K562 (cell line): Measurements from ENCODE around the gene GATA5. TPM values are rescaled to one million over a fixed set of nuclear protein-coding genes. Genes with fewer than 3 reads are reported as not detected.
A peak's percentile ranks its signal among the peaks of the same experiment; 100 is the strongest.

Source experiments
- AFF4 ChIP-seq: sonication (generic); formaldehyde crosslinking; IDR thresholded peaks from 2 replicates; pipeline ENCODE4 v1.8.0; 2023; ENCODE audit warnings: mild to moderate bottlenecking, missing genetic modification reagents
- CBX1 ChIP-seq: sonication (generic); IDR thresholded peaks from 2 replicates; pipeline ENCODE4 v1.6.1; 2016; ENCODE audit warnings: antibody characterized with exemption, low read depth, mild to moderate bottlenecking
- CSDE1 ChIP-seq, 2 experiments: fragments of 450-650 bp; IDR thresholded peaks; 2 replicates each; pipeline ENCODE4 v1.6.1; 2016; ENCODE audit warnings: mild to moderate bottlenecking in 1 of 2
- E2F8 ChIP-seq: fragments of 450-650 bp; IDR thresholded peaks from 2 replicates; pipeline ENCODE4 v1.7.1; 2018; ENCODE audit warnings: mild to moderate bottlenecking, low read depth; ENCODE audit not compliant: partially characterized antibody
- ELF2 ChIP-seq: fragments of 250-450 bp; sonication (Bioruptor Pico); IDR thresholded peaks from 2 replicates; pipeline ENCODE4 v1.5.0; 2021; ENCODE audit warnings: mild to moderate bottlenecking
- FOXM1 ChIP-seq, 2 experiments: fragments of 450-650 bp in 1 of 2; sonication (generic) in 1 of 2; formaldehyde crosslinking in 1 of 2; IDR thresholded peaks; 2 replicates each; pipeline versions ENCODE4 v1.6.1 to v1.9.0; 2017 to 2022; ENCODE audit warnings: low read depth in 2 of 2, mild to moderate bottlenecking in 2 of 2, missing genetic modification reagents in 1 of 2, moderate library complexity in 1 of 2
- MYC ChIP-seq, 2 experiments: fragments of 250-450 bp in 1 of 2; sonication (Bioruptor Pico) in 1 of 2; IDR thresholded peaks; 2 replicates each; pipeline versions ENCODE4 v1.5.1 to v1.6.1; 2012 to 2021; ENCODE audit warnings: low read depth in 2 of 2, borderline replicate concordance in 1 of 2, improper control_type of control experiment in 1 of 2, low read length in 1 of 2, mild to moderate bottlenecking in 1 of 2, moderate library complexity in 1 of 2
- NRF1 ChIP-seq, 2 experiments: fragments of 450-650 bp; IDR thresholded peaks in 1 of 2; conservative IDR thresholded peaks in 1 of 2; 2 replicates each; pipeline ENCODE4 v1.6.1; 2014; ENCODE audit warnings: mild to moderate bottlenecking in 2 of 2
- PHTF2 ChIP-seq: fragments of 250-450 bp; sonication (Bioruptor Pico); IDR thresholded peaks from 2 replicates; pipeline ENCODE4 v1.5.0; 2021; ENCODE audit warnings: mild to moderate bottlenecking
- POLR2AphosphoS5 ChIP-seq: IDR thresholded peaks from 2 replicates; pipeline ENCODE4 v1.6.1; 2011; ENCODE audit warnings: mild to moderate bottlenecking, low read depth, low read length, moderate library complexity; ENCODE audit not compliant: control insufficient read depth, insufficient read depth
- PTTG1 ChIP-seq: fragments of 450-650 bp; IDR thresholded peaks from 2 replicates; pipeline ENCODE4 v1.6.1; 2016; ENCODE audit warnings: low read depth, mild to moderate bottlenecking, missing genetic modification characterization, missing compliant biosample characterization
- RBM25 ChIP-seq: fragments of 200-400 bp; formaldehyde crosslinking; IDR thresholded peaks from 2 replicates; pipeline ENCODE4 v1.6.1; 2018; ENCODE audit warnings: low read length, low read depth, moderate library complexity; ENCODE audit not compliant: severe bottlenecking
- ZNF143 ChIP-seq: sonication (generic); formaldehyde crosslinking; IDR thresholded peaks from 2 replicates; pipeline ENCODE4 v1.9.0; 2022; ENCODE audit warnings: mild to moderate bottlenecking, missing genetic modification reagents
- ZNF175 ChIP-seq: fragments of 200-800 bp; sonication (Bioruptor generic); IDR thresholded peaks from 2 replicates; pipeline ENCODE4 v1.6.1; 2016; ENCODE audit warnings: low read depth, mild to moderate bottlenecking, missing genetic modification characterization, missing compliant biosample characterization
- polyA plus RNA-seq, 8 experiments: library from polyadenylated mRNA; depleted of rRNA in 4 of 8; stranded (reverse) in 5 of 8; unstranded in 3 of 8; fragments of >200 nt; fragmentation: Nextera tagmentation in 2 of 8; fragmentation: Illumina TruSeq in 1 of 8; extraction: Ambion mirVana in 2 of 8; extraction: Trizol in 1 of 8; gene quantifications; 2 replicates each; pipeline versions ENCODE4 v1.2.1 to v1.2.3, GENCODE V29; 2011 to 2014; ENCODE audit warnings: inconsistent platforms in 1 of 8, missing spikeins in 1 of 8
- total RNA-seq, 7 experiments: library from RNA; depleted of rRNA in 6 of 7; stranded (reverse); fragments of >200 nt in 6 of 7; fragmentation: Illumina TruSeq in 2 of 7; extraction: Trizol in 2 of 7; gene quantifications; 2 replicates each; pipeline versions ENCODE4 v1.2.1 to v1.2.3, GENCODE V29; 2011 to 2021; ENCODE audit warnings: low replicate concordance in 1 of 7
- TF ChIP-seq, protein P1 (sequence below): fragments of 450-650 bp; formaldehyde crosslinking; conservative IDR thresholded peaks from 2 replicates; pipeline ENCODE4 v1.4.0; 2022; ENCODE audit warnings: mild to moderate bottlenecking, missing genetic modification characterization

GATA5 gene
- total and polyA plus RNA-seq, 9 of the 15 experiments (the other 6 are each of a cell fraction or from before 2014, with no cell fraction given): 0.09 to 0.57 (median 0.20) TPM; not detected in 3

DNA sequence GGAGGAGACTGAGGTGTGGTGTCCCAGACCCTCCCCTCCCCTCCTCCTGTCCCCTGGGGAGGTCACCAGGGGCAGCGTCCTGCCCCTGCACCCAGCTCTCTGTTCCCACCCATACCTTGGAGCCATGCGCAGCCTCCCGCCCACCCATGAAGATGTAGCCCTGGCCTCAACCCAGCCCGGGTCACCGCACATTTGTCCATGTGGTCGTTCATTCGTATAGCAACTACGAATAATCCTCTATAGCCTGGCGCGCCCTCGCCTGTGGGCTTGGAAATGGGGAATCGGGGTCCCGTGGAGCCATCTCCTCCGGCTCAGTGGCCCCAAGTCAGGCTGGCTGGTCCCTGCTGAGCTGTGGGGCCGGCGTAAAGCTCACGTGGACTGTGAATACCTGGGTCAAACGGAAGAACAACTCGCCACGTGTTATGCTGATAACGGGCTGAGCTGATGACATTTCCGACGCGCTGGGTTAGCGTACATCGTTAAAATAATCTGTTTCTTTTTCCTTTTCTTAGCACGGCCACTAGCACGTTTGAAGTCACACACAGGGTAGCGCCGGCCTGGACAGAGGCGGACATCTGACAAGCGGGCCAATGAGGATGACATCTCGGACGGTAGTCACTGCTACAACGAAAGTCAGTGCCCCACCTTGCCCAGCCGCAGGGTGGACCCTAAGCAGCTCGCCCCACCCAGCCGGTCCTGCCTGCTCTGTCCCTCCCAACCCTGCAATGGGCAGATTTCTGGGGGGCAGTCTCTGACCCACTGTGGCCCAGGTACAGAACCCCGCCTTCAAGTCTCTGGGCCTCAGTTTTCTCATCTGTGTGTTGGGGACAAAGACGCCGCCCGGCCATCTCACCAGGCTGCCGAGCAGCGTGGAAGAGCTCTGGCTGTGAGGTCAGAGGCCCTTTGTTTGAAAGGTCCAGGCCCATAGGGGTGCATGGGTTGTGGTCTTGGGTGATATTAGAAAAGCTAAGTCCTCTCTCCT is 28.6 kb downstream of the GATA5 start (continued):
- TF ChIP-seq, protein P1, sequence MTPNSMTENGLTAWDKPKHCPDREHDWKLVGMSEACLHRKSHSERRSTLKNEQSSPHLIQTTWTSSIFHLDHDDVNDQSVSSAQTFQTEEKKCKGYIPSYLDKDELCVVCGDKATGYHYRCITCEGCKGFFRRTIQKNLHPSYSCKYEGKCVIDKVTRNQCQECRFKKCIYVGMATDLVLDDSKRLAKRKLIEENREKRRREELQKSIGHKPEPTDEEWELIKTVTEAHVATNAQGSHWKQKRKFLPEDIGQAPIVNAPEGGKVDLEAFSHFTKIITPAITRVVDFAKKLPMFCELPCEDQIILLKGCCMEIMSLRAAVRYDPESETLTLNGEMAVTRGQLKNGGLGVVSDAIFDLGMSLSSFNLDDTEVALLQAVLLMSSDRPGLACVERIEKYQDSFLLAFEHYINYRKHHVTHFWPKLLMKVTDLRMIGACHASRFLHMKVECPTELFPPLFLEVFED: no peak
- TF ChIP-seq ELF2 (CRISPR knock-in tag) (no peak), NRF1 (conservative IDR thresholded peaks at IDR 0.05 in 1 of 2, IDR thresholded peaks at IDR 0.05 in 1 of 2) (no peak), RBM25 (peak; percentile 64), CBX1 (no peak), PHTF2 (CRISPR knock-in tag) (no peak), MYC (IDR thresholded peaks at IDR 0.05; ENCODE audit: low read depth, low read length) (peak; percentile 83), MYC (CRISPR knock-in tag; IDR thresholded peaks at IDR 0.05; ENCODE audit: borderline replicate concordance, low read depth) (0 out of 2 replicates have a peak, but pooled peaks have one; percentile 27), PTTG1 (tag) (no peak), E2F8 (no peak), CSDE1 (IDR thresholded peaks at IDR 0.05) (no peak), ZNF143 (peak; percentile 19; the same call in 1 of the 2 replicates), ZNF175 (CRISPR knock-in tag) (no peak), POLR2AphosphoS5 (no peak), FOXM1 (IDR thresholded peaks at IDR 0.05; ENCODE audit: low read depth) (no peak), FOXM1 (CRISPR knock-in tag; IDR thresholded peaks at IDR 0.05; ENCODE audit: low read depth) (no peak), AFF4 (CRISPR knock-in tag) (no peak)
